H1 (cell line): ENCODE results near the gene UHRF1. TPM values are rescaled to one million over a fixed set of nuclear protein-coding genes. Genes with fewer than 3 reads are reported as not detected.
"Not testable (repeated sequence)": the region's sequence is repeated elsewhere in the genome, so short reads cannot be mapped to it uniquely, and the experiment has no call there.

ENCODE experiments used
- CTCF ChIA-PET: fragments of 300-600 bp; sonication (Branson Sonifier 250); formaldehyde crosslinking; loops from one replicate; lab custom pipeline; 2021; ENCODE audit not compliant: partially characterized antibody; lab: Charles Lee
- POLR2A ChIA-PET: fragments of 300-600 bp; sonication (Branson Sonifier 250); formaldehyde crosslinking; loops from one replicate; lab custom pipeline; 2021; ENCODE audit warnings: inconsistent platforms; ENCODE audit not compliant: partially characterized antibody; lab: Charles Lee
- DNase-seq, 2 experiments: peaks; one replicate each; pipeline versions ENCODE4 v3.0.0 to v3.0.0-alpha.2; 2010 to 2022; ENCODE audit warnings: low spot score in 2 of 2, low read depth in 1 of 2, mixed read lengths in 1 of 2
- FAIRE-seq: peaks from 2 replicates; lab custom pipeline; 2011; peaks lifted over from hg19 to GRCh38; lab: Jason Lieb, UNC
- H2AFZ ChIP-seq: 2 replicates; pipeline ENCODE4 v1.8.1; 2012; ENCODE audit warnings: low read length, inconsistent platforms
- H2AK5ac ChIP-seq: 2 replicates; pipeline ENCODE4 v1.6.1; 2013; ENCODE audit warnings: low read depth, low read length
- H2BK120ac ChIP-seq: replicated peaks from 2 replicates; pipeline ENCODE3; 2013; ENCODE audit warnings: low read depth, low read length, inconsistent platforms
- H2BK12ac ChIP-seq: 2 replicates; pipeline ENCODE4 v1.6.1; 2013; ENCODE audit warnings: low read depth, low read length
- H2BK15ac ChIP-seq: 2 replicates; pipeline ENCODE4 v1.6.1; 2013; ENCODE audit warnings: low read length
- H2BK20ac ChIP-seq: 2 replicates; pipeline ENCODE4 v1.6.1; 2013; ENCODE audit warnings: low read length
- H2BK5ac ChIP-seq: 2 replicates; pipeline ENCODE4 v1.6.1; 2013; ENCODE audit warnings: low read depth, low read length
- H3K14ac ChIP-seq: 2 replicates; pipeline ENCODE4 v1.6.1; 2013; ENCODE audit warnings: inconsistent platforms; ENCODE audit not compliant: insufficient read length
- H3K18ac ChIP-seq: 2 replicates; pipeline ENCODE4 v1.6.1; 2013; ENCODE audit warnings: low read length; ENCODE audit errors: extremely low read depth
- H3K23ac ChIP-seq: 2 replicates; pipeline ENCODE4 v1.6.1; 2013; ENCODE audit warnings: inconsistent platforms; ENCODE audit not compliant: insufficient read length
- H3K23me2 ChIP-seq: 2 replicates; pipeline ENCODE4 v1.6.1; 2013; ENCODE audit warnings: low read depth, low read length
- H3K27ac ChIP-seq: 2 replicates; pipeline ENCODE4 v1.6.1; 2011; ENCODE audit warnings: low read depth, low read length, inconsistent platforms
- H3K27me3 ChIP-seq, 4 experiments: replicated peaks in 1 of 4; 1 replicate in 1 of 4; 2 replicates in 3 of 4; pipeline versions ENCODE4 v1.6.1 to v1.8.1; 2011 to 2013; ENCODE audit warnings: low read length in 3 of 4, mild to moderate bottlenecking in 3 of 4, inconsistent platforms in 2 of 4, mixed read lengths in 2 of 4, moderate library complexity in 1 of 4; ENCODE audit not compliant: control insufficient read depth in 3 of 4, insufficient read depth in 3 of 4; ENCODE audit errors: extremely low read depth in 1 of 4
- H3K36me3 ChIP-seq, 4 experiments: 2 replicates each; pipeline versions ENCODE4 v1.6.1 to v1.8.1; 2011 to 2013; ENCODE audit warnings: mild to moderate bottlenecking in 4 of 4, low read length in 3 of 4, moderate library complexity in 2 of 4, control low read depth in 1 of 4, inconsistent platforms in 1 of 4; ENCODE audit not compliant: insufficient read depth in 4 of 4, control insufficient read depth in 2 of 4
- H3K4ac ChIP-seq: replicated peaks from 2 replicates; pipeline ENCODE3; 2013; ENCODE audit warnings: low read length, low read depth, mixed read lengths, inconsistent platforms; ENCODE audit not compliant: insufficient read length
- H3K4me1 ChIP-seq, 4 experiments: replicated peaks in 1 of 4; 1 replicate in 1 of 4; 2 replicates in 3 of 4; pipeline versions ENCODE4 v1.6.1 to v1.8.1; 2011 to 2013; ENCODE audit warnings: low read length in 3 of 4, inconsistent platforms in 2 of 4, mixed read lengths in 1 of 4; ENCODE audit not compliant: insufficient read depth in 4 of 4, control insufficient read depth in 3 of 4
- H3K4me2 ChIP-seq, 2 experiments: 2 replicates each; pipeline versions ENCODE4 v1.6.1 to v1.8.1; 2011 to 2013; ENCODE audit warnings: low read depth in 2 of 2, low read length in 2 of 2, control low read depth in 1 of 2, inconsistent platforms in 1 of 2, mild to moderate bottlenecking in 1 of 2; ENCODE audit not compliant: insufficient read depth in 1 of 2
- H3K4me3 ChIP-seq, 4 experiments: fragments of 200-600, 300-600 bp in 1 of 4; sonication (generic), shearing (Covaris generic), sonication (Bioruptor Twin) in 1 of 4; 2 replicates each; pipeline versions ENCODE4 v1.5.1 to v1.8.1; 2011 to 2016; ENCODE audit warnings: low read length in 4 of 4, low read depth in 3 of 4, control low read depth in 2 of 4, inconsistent platforms in 2 of 4, mild to moderate bottlenecking in 2 of 4, mixed read lengths in 1 of 4, moderate library complexity in 1 of 4; ENCODE audit not compliant: insufficient read depth in 2 of 4; ENCODE audit errors: extremely low read depth in 1 of 4
- H3K56ac ChIP-seq: replicated peaks from 2 replicates; pipeline ENCODE3; 2013; ENCODE audit warnings: low read depth, mild to moderate bottlenecking, mixed read lengths, low read length, inconsistent platforms; ENCODE audit not compliant: insufficient read length
- H3K79me1 ChIP-seq: 2 replicates; pipeline ENCODE4 v1.6.1; 2013; ENCODE audit warnings: low read depth, low read length, control low read depth
- H3K79me2 ChIP-seq, 2 experiments: 2 replicates each; pipeline versions ENCODE4 v1.6.1 to v1.8.1; 2012 to 2013; ENCODE audit warnings: low read length in 2 of 2, mild to moderate bottlenecking in 2 of 2, inconsistent platforms in 1 of 2; ENCODE audit not compliant: insufficient read depth in 2 of 2, control insufficient read depth in 1 of 2
- H3K9ac ChIP-seq, 4 experiments: replicated peaks in 1 of 4; 1 replicate in 1 of 4; 2 replicates in 3 of 4; pipeline versions ENCODE4 v1.6.1 to v1.8.1; 2011 to 2013; ENCODE audit warnings: low read depth in 3 of 4, low read length in 3 of 4, control low read depth in 2 of 4, mild to moderate bottlenecking in 2 of 4, moderate library complexity in 2 of 4, inconsistent platforms in 1 of 4; ENCODE audit errors: extremely low read depth in 1 of 4
- H3K9me3 ChIP-seq, 2 experiments: 2 replicates each; pipeline versions ENCODE4 v1.6.1 to v1.8.1; 2012 to 2013; ENCODE audit warnings: mild to moderate bottlenecking in 2 of 2, moderate library complexity in 2 of 2, control low read depth in 1 of 2, inconsistent platforms in 1 of 2, low read depth in 1 of 2, low read length in 1 of 2, mixed read lengths in 1 of 2; ENCODE audit not compliant: insufficient read depth in 2 of 2
- H4K20me1 ChIP-seq, 2 experiments: replicated peaks in 1 of 2; 2 replicates each; pipeline versions ENCODE3 to v1.8.1; 2011 to 2013; ENCODE audit warnings: inconsistent platforms in 2 of 2, low read length in 2 of 2, mild to moderate bottlenecking in 1 of 2; ENCODE audit not compliant: insufficient read depth in 2 of 2, control insufficient read depth in 1 of 2
- H4K5ac ChIP-seq: 2 replicates; pipeline ENCODE4 v1.6.1; 2013; ENCODE audit warnings: low read length, low read depth, mixed read lengths, inconsistent platforms; ENCODE audit not compliant: insufficient read length
- H4K8ac ChIP-seq: 2 replicates; pipeline ENCODE4 v1.8.0; 2013; ENCODE audit warnings: mild to moderate bottlenecking, moderate library complexity, low read length, inconsistent platforms; ENCODE audit not compliant: insufficient read depth; ENCODE audit errors: extremely low read depth
- H4K91ac ChIP-seq: replicated peaks from 2 replicates; pipeline ENCODE3; 2013; ENCODE audit warnings: low read length, mixed read lengths, inconsistent platforms; ENCODE audit not compliant: insufficient read length
- WGBS, 2 experiments: shearing (Covaris generic) in 1 of 2; methylation state at CpG; one replicate each; pipeline versions ENCODE4 v1.1.6 to v1.1.7; 2013 to 2015; ENCODE audit warnings: low lambda C conversion rate in 2 of 2, mixed read lengths in 2 of 2, inconsistent platforms in 1 of 2, low coverage in 1 of 2, missing lambda C conversion rate in 1 of 2; ENCODE audit not compliant: insufficient replicate concordance in 2 of 2, insufficient coverage in 1 of 2, insufficient read length in 1 of 2; ENCODE audit errors: extremely low coverage in 1 of 2, missing lambda C conversion rate in 1 of 2; 5-methylcytosine and 5-hydroxymethylcytosine counted together
- polyA plus RNA-seq, 7 experiments: library from polyadenylated mRNA; depleted of rRNA in 3 of 7; stranded (reverse) in 5 of 7; unstranded in 2 of 7; fragments of >200 nt in 5 of 7; fragments of 200-250 nt in 2 of 7; gene quantifications; 1 replicate in 5 of 7; 2 replicates in 1 of 7; 4 replicates in 1 of 7; pipeline versions ENCODE4 v1.2.1 to v1.2.3, GENCODE V29; 2011 to 2013; ENCODE audit warnings: missing spikeins in 2 of 7, mixed read lengths in 2 of 7
- total RNA-seq: library from RNA; stranded (reverse); fragmentation: NEBNext Ultra II Directional; extraction: Animal tissue kit (Norgen Biotek cat#: 25700); gene quantifications from 2 replicates; pipeline ENCODE4 v1.2.1, GENCODE V29; 2021

UHRF1 gene
- total and polyA plus RNA-seq, 2 of the 8 experiments (the other 6 are each of a cell fraction or from before 2014, with no cell fraction given): 14.7 to 65.8 TPM

DNA sequence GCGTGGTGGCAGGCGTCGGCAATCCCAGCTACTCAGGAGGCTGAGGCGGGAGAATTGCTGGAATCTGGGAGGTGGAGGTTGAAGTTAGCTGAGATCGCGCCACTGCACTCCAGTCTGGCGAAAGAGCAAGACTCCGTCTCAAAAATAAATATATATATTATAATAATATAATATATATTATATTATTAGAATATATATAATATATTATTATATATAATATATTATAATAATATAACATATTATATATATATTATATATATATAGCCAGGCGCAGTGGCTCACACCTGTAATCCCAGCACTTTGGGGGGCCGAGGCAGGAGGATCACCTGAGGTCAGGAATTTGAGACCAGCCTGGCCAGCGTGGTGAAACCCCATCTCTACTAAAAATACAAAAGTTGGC, 16.3 kb upstream of the UHRF1 start:
- H3K79me1 ChIP-seq, H2BK12ac ChIP-seq, H3K27ac ChIP-seq, H3K18ac ChIP-seq, CTCF ChIA-PET, H3K36me3 ChIP-seq, H2AFZ ChIP-seq, FAIRE-seq, H3K23me2 ChIP-seq, H4K8ac ChIP-seq, DNase-seq, H4K91ac ChIP-seq, H4K5ac ChIP-seq, H3K4me3 ChIP-seq, H3K9me3 ChIP-seq, H3K56ac ChIP-seq, H3K4ac ChIP-seq, H2BK20ac ChIP-seq, H2BK120ac ChIP-seq, H3K4me2 ChIP-seq, H2BK15ac ChIP-seq, H2AK5ac ChIP-seq, H3K9ac ChIP-seq, H3K79me2 ChIP-seq, H2BK5ac ChIP-seq, H3K14ac ChIP-seq, H4K20me1 ChIP-seq, H3K4me1 ChIP-seq, H3K23ac ChIP-seq, POLR2A ChIA-PET: not testable (repeated sequence)
- H3K27me3 ChIP-seq: peaks cover 3 to 20% (median 14%) of the 10 kb centered on the region in 4 experiments; a peak in 6 of 7 replicates
- WGBS, 2 experiments: 92% methylated on average over 11 of the region's 11 CpGs; no CpG with 5 or more reads in 1 of the 2 experiments
